HPDE6-E6E7 (cell line): Measurements from ENCODE around the gene RNF133.
A peak's percentile ranks its signal among the peaks of the same experiment; 100 is the strongest.

Experiments used
- DNase-seq: peaks from one replicate; pipeline ENCODE4 v3.0.0; 2011; ENCODE audit warnings: missing footprints; ENCODE audit errors: extremely low spot score

Gene RNF133

GRCh38 chr7:122699017-122699416 lies at the start of gene RNF133:
TSS of gene RNF133 (minus strand) at chr7:122699117. CDS start at chr7:122698918, 199 bp downstream.
- DNase-seq = no peak

- DNase-seq = no peak
Measured at GRCh38 chr7:122748195-122748594, 49.3 kb upstream of the RNF133 start.

- DNase-seq = no peak
Measured at GRCh38 chr7:122746948-122747347, 48.0 kb upstream of the RNF133 start.

- peak; percentile 16 for DNase-seq
Measured at GRCh38 chr7:122743211-122743610, 44.3 kb upstream of the RNF133 start.

GRCh38 chr7:122738947-122739346 lies 40.0 kb upstream of the RNF133 start:
- no peak for DNase-seq

- DNase-seq = no peak
Measured at GRCh38 chr7:122736183-122736582, 37.3 kb upstream of the RNF133 start.

GRCh38 chr7:122727759-122728158 lies 28.8 kb upstream of the RNF133 start:
- DNase-seq = no peak

- no peak for DNase-seq
Measured at GRCh38 chr7:122727354-122727753, 28.4 kb upstream of the RNF133 start.

- no peak for DNase-seq
Measured at GRCh38 chr7:122726881-122727280, 28.0 kb upstream of the RNF133 start.

GRCh38 chr7:122724366-122724765 lies 25.4 kb upstream of the RNF133 start:
- no peak for DNase-seq

- no peak for DNase-seq
Measured at GRCh38 chr7:122719010-122719578, 20.2 kb upstream of the RNF133 start.

- DNase-seq = no peak
Measured at GRCh38 chr7:122717356-122718089, 18.6 kb upstream of the RNF133 start.

- no peak for DNase-seq
Measured at GRCh38 chr7:122715183-122715582, 16.3 kb upstream of the RNF133 start.

GRCh38 chr7:122710916-122711315 lies 12.0 kb upstream of the RNF133 start:
- no peak for DNase-seq

- DNase-seq = no peak
Measured at GRCh38 chr7:122709930-122710646, 11.2 kb upstream of the RNF133 start.

GRCh38 chr7:122706836-122707235 lies 7.9 kb upstream of the RNF133 start:
- DNase-seq = no peak

- DNase-seq = no peak
Measured at GRCh38 chr7:122702872-122703510, 4.1 kb upstream of the RNF133 start, which contains the start of gene RNF148. TSS of gene RNF148 (minus strand) at chr7:122702922. CDS start at chr7:122702750, 172 bp downstream.

- no peak for DNase-seq
Measured at GRCh38 chr7:122695816-122696215, 3.1 kb downstream of the RNF133 start.

- DNase-seq = no peak
Measured at GRCh38 chr7:122694697-122695096, 4.2 kb downstream of the RNF133 start.

GRCh38 chr7:122692769-122693309 lies 6.1 kb downstream of the RNF133 start:
- DNase-seq = no peak

GRCh38 chr7:122691569-122692235 lies 7.2 kb downstream of the RNF133 start:
- no peak for DNase-seq
